ENCODE measurements around the gene SPOUT1.

Gene SPOUT1

GRCh38 chr9:128770286-128771030 is 59.1 kb downstream of the SPOUT1 start:
- DNase-seq: no peak
